ENCODE results near the gene CDH4.
"Not testable (repeated sequence)": the region's sequence is repeated elsewhere in the genome, so short reads cannot be mapped to it uniquely, and the experiment has no call there.

CDH4 gene

GRCh38 chr20:61976644-61977418 is 724.8 kb downstream of the CDH4 start:
- DNase-seq (ENCODE audit: low spot score): no peak
- no peak for TF ChIP-seq CTCF (IDR thresholded peaks at IDR 0.05; ENCODE audit: extremely low read depth, missing control alignments)

- TF ChIP-seq CTCF (IDR thresholded peaks at IDR 0.05; ENCODE audit: extremely low read depth, missing control alignments): no peak
- DNase-seq (ENCODE audit: low spot score): no peak
These were observed 725.3 kb downstream of the CDH4 start for GRCh38 chr20:61977419-61977786.

GRCh38 chr20:61978491-61978890 is 726.4 kb downstream of the CDH4 start:
- DNase-seq (ENCODE audit: low spot score): no peak
- no peak for TF ChIP-seq CTCF (IDR thresholded peaks at IDR 0.05; ENCODE audit: extremely low read depth, missing control alignments)

- DNase-seq (ENCODE audit: low spot score): no peak
- TF ChIP-seq CTCF (IDR thresholded peaks at IDR 0.05; ENCODE audit: extremely low read depth, missing control alignments): no peak
These were observed 727.0 kb downstream of the CDH4 start for GRCh38 chr20:61979090-61979489.

GRCh38 chr20:61979701-61980635 is 727.9 kb downstream of the CDH4 start:
- TF ChIP-seq CTCF (IDR thresholded peaks at IDR 0.05; ENCODE audit: extremely low read depth, missing control alignments): no peak
- DNase-seq (ENCODE audit: low spot score): no peak

GRCh38 chr20:61980647-61981583 is 728.9 kb downstream of the CDH4 start:
- TF ChIP-seq CTCF (IDR thresholded peaks at IDR 0.05; ENCODE audit: extremely low read depth, missing control alignments): peak; percentile 18
- no peak for DNase-seq (ENCODE audit: low spot score)

GRCh38 chr20:61981691-61982090 is 729.6 kb downstream of the CDH4 start:
- DNase-seq (ENCODE audit: low spot score): not testable (repeated sequence)

Measured in GM20000 (cell line).